ENCODE measurements around the gene B3GNT4.

DNA sequence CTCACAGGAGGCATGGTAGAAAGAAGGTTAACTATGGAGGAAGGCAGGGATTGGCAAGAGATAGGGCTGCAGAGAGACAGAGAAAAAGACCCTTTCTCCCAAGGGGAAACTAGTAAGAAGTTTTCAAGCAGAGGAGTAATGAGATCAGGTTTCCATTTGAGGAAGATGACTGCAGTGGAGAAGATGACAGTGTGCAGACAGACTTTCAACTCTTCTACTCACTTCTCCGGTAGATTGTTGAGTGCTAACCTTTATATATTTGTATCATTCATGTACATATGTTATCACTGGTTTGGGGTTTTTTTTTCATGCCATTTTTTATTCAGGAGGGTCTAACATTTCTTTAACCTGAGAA, 5.9 kb upstream of the B3GNT4 start:
- TF ChIP-seq, protein P1, sequence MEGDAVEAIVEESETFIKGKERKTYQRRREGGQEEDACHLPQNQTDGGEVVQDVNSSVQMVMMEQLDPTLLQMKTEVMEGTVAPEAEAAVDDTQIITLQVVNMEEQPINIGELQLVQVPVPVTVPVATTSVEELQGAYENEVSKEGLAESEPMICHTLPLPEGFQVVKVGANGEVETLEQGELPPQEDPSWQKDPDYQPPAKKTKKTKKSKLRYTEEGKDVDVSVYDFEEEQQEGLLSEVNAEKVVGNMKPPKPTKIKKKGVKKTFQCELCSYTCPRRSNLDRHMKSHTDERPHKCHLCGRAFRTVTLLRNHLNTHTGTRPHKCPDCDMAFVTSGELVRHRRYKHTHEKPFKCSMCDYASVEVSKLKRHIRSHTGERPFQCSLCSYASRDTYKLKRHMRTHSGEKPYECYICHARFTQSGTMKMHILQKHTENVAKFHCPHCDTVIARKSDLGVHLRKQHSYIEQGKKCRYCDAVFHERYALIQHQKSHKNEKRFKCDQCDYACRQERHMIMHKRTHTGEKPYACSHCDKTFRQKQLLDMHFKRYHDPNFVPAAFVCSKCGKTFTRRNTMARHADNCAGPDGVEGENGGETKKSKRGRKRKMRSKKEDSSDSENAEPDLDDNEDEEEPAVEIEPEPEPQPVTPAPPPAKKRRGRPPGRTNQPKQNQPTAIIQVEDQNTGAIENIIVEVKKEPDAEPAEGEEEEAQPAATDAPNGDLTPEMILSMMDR (IDR thresholded peaks at IDR 0.05), result no peak
- TF ChIP-seq EP300 (IDR thresholded peaks at IDR 0.05) (no peak), POLR2AphosphoS5 (IDR thresholded peaks at IDR 0.05) (no peak), POLR2A (IDR thresholded peaks at IDR 0.05) (no peak)

Data from sigmoid colon (tissue), 4 donors.